Right lobe of liver (tissue), 4 donors: Measurements from ENCODE around the gene RMP24.

Experiments
- CTCF ChIP-seq, 4 donors: fragments of 200-600 bp in 3 of 4; fragments of 450-650 bp in 1 of 4; IDR thresholded peaks; one replicate each; pipeline versions ENCODE4 v1.5.1 to v1.8.0; 2016 to 2022; ENCODE audit warnings: antibody characterized with exemption in 4 of 4, mild to moderate bottlenecking in 2 of 4
- POLR2A ChIP-seq: fragments of 450-650 bp; IDR thresholded peaks from one replicate; pipeline ENCODE4 v1.6.1; 2017; ENCODE audit warnings: antibody characterized with exemption, mild to moderate bottlenecking
- donor health status: DM: no; HTN: no; CAD: no.
- donor health status: DM: no; HTN: no; CAD: no.
- donor health status: DM: no; HTN: yes; CAD: no.

DNA sequence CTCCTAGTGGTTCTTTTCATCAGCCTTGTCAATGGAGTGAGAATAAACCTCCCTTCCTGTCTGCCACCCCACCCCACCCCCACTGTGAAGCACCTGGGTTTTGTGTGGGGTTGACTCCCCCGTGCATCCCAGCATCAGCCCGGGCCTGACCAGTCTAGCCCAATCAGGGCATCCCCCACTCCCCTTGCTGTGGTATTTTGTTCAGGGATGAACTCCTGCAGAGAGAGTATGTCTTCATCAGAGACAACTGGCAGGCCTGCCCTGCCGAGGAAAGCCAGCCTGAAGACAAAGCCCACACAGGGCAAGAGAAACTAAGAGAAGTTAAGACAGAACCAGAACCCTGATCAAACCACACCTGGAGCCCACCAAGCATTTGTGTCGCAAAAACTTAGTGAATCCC is 36.7 kb upstream of the RMP24 start:
- TF ChIP-seq CTCF (IDR thresholded peaks at IDR 0.05) (no peak), POLR2A (no peak)
